ENCODE results near the gene OSBPL3. TPM values are rescaled to one million over a fixed set of nuclear protein-coding genes. Genes with fewer than 3 reads are reported as not detected.

The OSBPL3 gene
- polyA plus RNA-seq, 3 donors: 2.6 to 9.2 (median 3.7) TPM

- no peak overlapping the region for H3K4me3 Mint-ChIP-seq
- no peak overlapping the region for H3K4me2 ChIP-seq (replicated peaks; ENCODE audit: extremely low read depth, low read length, poor library complexity, severe bottlenecking)
- H3K36me3 Mint-ChIP-seq: no peaks in the 10 kb centered on the region
- no peak overlapping the region for H3K4me3 ChIP-seq (replicated peaks in 1 of 3; ENCODE audit: low read depth in 2 of 3, low read length in 3 of 3)
- intact Hi-C loops (cut with micrococcal nuclease): no loop called here
- no peak overlapping the region for H3K27ac Mint-ChIP-seq
- no peaks in the 10 kb centered on the region for H3K79me2 ChIP-seq (ENCODE audit: insufficient read depth, low read length)
- no peaks in the 10 kb centered on the region for H3K9me3 Mint-ChIP-seq
- no peaks in the 10 kb centered on the region for H4K20me1 ChIP-seq (ENCODE audit: insufficient read depth, low read length)
- TF ChIP-seq, protein P1, sequence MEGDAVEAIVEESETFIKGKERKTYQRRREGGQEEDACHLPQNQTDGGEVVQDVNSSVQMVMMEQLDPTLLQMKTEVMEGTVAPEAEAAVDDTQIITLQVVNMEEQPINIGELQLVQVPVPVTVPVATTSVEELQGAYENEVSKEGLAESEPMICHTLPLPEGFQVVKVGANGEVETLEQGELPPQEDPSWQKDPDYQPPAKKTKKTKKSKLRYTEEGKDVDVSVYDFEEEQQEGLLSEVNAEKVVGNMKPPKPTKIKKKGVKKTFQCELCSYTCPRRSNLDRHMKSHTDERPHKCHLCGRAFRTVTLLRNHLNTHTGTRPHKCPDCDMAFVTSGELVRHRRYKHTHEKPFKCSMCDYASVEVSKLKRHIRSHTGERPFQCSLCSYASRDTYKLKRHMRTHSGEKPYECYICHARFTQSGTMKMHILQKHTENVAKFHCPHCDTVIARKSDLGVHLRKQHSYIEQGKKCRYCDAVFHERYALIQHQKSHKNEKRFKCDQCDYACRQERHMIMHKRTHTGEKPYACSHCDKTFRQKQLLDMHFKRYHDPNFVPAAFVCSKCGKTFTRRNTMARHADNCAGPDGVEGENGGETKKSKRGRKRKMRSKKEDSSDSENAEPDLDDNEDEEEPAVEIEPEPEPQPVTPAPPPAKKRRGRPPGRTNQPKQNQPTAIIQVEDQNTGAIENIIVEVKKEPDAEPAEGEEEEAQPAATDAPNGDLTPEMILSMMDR (IDR thresholded peaks at IDR 0.05): no peak
- no peak overlapping the region for H2AFZ ChIP-seq (ENCODE audit: insufficient read depth, low read depth, low read length, poor library complexity, severe bottlenecking)
- peaks cover 0 to 1% (median 0%) of the 10 kb centered on the region in 3 donors for H3K27me3 Mint-ChIP-seq (ENCODE audit: low read depth in 3 of 3)
- no peaks in the 10 kb centered on the region for H3K4me1 ChIP-seq (ENCODE audit: control insufficient read depth in 1 of 2, insufficient read depth in 2 of 2, low read length in 2 of 2)
- no peak for DNase-seq
- no peaks in the 10 kb centered on the region for H3K27me3 ChIP-seq (ENCODE audit: control insufficient read depth in 2 of 2, insufficient read depth in 2 of 2, low read length in 2 of 2)
- H3K9me3 ChIP-seq (replicated peaks in 1 of 2; ENCODE audit: control insufficient read depth in 1 of 2, insufficient read depth in 1 of 2, low read length in 2 of 2): no peaks in the 10 kb centered on the region
- no peaks in the 10 kb centered on the region for H3K36me3 ChIP-seq (replicated peaks in 1 of 2; ENCODE audit: control insufficient read depth in 1 of 2, insufficient read depth in 2 of 2, low read length in 2 of 2)
- WGBS (ENCODE audit: insufficient coverage): no CpG with 5 or more reads among the region's 1 CpG
- H3K9ac ChIP-seq (ENCODE audit: insufficient read depth, low read length, poor library complexity, severe bottlenecking): no peak overlapping the region
- no peak overlapping the region for H3K27ac ChIP-seq (ENCODE audit: low read depth in 1 of 2, low read length in 2 of 2)
- peaks cover 5% of the 10 kb centered on the region for H3K4me1 Mint-ChIP-seq
These were observed 34.1 kb downstream of the OSBPL3 start for GRCh38 chr7:24945899-24946298.

DNA sequence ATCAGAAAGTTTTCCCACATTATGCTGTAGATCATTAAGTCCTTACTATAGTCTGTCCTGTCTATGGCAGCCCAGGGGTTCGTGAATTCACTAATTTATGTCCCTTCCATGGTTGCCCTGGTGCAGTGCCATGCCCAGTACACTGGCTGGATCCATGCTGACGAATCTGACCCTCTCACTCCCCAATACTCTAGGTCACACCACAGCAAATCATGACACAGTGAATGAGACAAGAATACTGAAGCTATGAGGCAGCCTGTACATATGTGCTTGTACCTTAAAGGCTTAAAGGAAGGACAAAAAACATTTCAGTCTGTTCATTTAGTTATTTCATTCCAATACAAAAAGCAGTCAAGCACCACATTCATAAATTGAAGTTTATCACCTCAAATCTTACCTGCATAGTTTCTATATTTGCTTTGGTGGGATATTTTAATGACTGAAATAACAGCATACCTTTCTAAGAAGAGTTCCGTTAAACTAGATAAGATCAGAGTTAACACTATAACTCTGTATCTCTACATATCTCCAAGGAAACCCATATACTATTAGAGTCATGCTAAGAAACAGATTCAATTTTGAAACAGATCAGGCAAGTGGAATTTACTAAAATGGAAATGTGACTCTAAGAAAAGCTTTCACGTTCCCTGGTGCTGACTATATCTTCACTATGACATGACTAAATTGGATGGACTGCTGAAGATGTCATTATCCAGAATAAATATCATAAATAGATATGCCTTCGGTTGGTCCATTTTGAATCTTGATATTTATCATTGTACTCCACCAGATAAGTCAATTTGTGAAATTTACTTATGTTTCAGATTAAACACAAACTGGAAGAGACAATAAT lies 36.7 kb downstream of the OSBPL3 start:
- H4K20me1 ChIP-seq (ENCODE audit: insufficient read depth, low read length): no peaks in the 10 kb centered on the region
- H2AFZ ChIP-seq (ENCODE audit: insufficient read depth, low read depth, low read length, poor library complexity, severe bottlenecking): no peak overlapping the region
- intact Hi-C loops (cut with micrococcal nuclease): no loop called here
- H3K9me3 Mint-ChIP-seq: no peaks in the 10 kb centered on the region
- no peak overlapping the region for H3K4me2 ChIP-seq (replicated peaks; ENCODE audit: extremely low read depth, low read length, poor library complexity, severe bottlenecking)
- peaks cover 0 to 4% (median 0%) of the 10 kb centered on the region in 3 donors for H3K27me3 Mint-ChIP-seq (ENCODE audit: low read depth in 3 of 3)
- TF ChIP-seq, protein P1 (IDR thresholded peaks at IDR 0.05): no peak
- DNase-seq: no peak
- no peak overlapping the region for H3K4me3 ChIP-seq (replicated peaks in 1 of 3; ENCODE audit: low read depth in 2 of 3, low read length in 3 of 3)
- H3K27ac ChIP-seq (ENCODE audit: low read depth in 1 of 2, low read length in 2 of 2): no peak overlapping the region
- 100% methylated on average over 1 of the region's 5 CpGs for WGBS (ENCODE audit: insufficient coverage)
- H3K79me2 ChIP-seq (ENCODE audit: insufficient read depth, low read length): no peaks in the 10 kb centered on the region
- H3K27me3 ChIP-seq (ENCODE audit: control insufficient read depth in 2 of 2, insufficient read depth in 2 of 2, low read length in 2 of 2): no peaks in the 10 kb centered on the region
- H3K36me3 ChIP-seq (replicated peaks in 1 of 2; ENCODE audit: control insufficient read depth in 1 of 2, insufficient read depth in 2 of 2, low read length in 2 of 2): no peaks in the 10 kb centered on the region
- H3K9ac ChIP-seq (ENCODE audit: insufficient read depth, low read length, poor library complexity, severe bottlenecking): no peak overlapping the region
- H3K27ac Mint-ChIP-seq: no peak overlapping the region
- H3K4me1 Mint-ChIP-seq: peaks cover 24% of the 10 kb centered on the region
- H3K4me3 Mint-ChIP-seq: no peak overlapping the region
- peaks cover 13 to 20% of the 10 kb centered on the region in 2 donors for H3K4me1 ChIP-seq (ENCODE audit: control insufficient read depth in 1 of 2, insufficient read depth in 2 of 2, low read length in 2 of 2)
- no peaks in the 10 kb centered on the region for H3K36me3 Mint-ChIP-seq
- no peaks in the 10 kb centered on the region for H3K9me3 ChIP-seq (replicated peaks in 1 of 2; ENCODE audit: control insufficient read depth in 1 of 2, insufficient read depth in 1 of 2, low read length in 2 of 2)
